Femur (tissue), 1 donor: ENCODE data around the gene TEX2.
"Not testable (repeated sequence)": the region's sequence is repeated elsewhere in the genome, so short reads cannot be mapped to it uniquely, and the experiment has no call there.

Source experiments
- DNase-seq: peaks from one replicate; pipeline ENCODE4 v3.0.0-alpha.2; 2017

Gene TEX2

DNA sequence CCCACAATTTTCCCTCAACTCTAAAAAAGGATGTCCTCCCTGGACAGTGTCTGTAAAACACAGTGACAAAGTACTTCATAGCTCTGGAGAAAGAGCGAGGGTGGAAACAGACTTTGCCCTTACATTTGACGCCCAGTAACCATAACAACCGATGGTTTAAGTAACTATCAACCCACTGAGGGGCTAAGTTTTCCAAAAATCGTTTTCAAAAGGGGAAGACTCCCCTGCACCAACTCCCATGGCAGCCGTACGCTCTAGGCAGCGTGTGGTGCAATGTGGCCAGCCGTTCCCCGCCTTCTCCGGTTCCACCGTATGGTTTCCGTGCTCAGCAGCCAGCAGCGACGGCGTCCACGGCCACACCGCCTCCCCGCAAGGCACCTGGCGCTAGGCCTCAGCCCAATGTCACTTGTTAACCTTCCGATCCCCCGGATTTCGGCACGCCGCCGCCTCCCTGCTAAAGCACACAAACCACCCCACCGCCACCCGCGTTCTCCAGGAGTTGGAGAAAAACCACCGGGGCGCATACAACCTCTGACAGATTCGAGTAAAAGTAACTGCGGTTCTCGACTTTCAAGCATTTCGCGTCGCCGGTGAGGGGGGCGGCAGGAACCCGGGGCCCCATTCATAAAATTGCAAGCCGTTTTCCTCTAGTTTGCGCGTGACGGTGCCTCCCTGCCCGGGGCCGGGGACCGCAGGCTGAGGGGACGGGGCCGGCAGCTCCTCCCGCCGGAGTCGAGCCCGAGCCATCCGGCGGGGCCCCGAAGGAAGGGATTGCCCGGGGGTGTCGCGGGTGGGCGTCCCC, 661 bp downstream of the TEX2 start:
- peak; percentile 69 for DNase-seq

DNA sequence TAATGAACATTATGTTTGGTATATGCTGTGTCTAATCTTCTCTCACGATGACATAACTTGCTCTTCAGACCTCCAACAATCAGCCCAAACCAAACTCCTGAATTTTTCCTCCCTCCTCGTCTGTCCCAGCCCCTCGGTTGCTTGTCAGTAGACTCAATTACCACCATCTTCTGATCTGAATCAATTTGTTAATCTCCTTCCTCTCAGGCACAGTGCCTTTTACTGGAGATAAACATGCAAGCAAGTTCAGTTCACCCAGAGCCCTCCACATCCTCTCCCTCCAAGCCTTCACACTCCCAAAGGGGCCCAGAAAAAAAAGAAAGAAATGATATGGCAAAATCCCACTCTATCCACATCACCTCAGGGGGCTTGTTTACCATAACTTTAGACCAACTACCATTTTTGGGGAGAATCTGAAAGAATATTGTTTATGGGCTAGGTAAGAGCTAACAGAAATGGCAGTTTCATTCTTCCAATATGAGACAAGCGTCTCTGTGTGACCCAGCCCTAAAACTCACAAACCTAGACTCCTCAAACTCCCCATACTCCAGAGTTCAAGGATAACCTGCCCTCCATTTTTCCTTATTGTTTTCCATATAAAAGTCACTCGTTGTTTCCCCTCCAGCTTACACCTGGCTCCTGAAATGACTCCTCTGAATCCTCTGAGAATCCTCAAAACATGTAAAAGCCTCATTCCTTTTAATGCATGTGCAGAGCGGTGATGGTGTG, 1.5 kb downstream of the TEX2 start:
- no peak for DNase-seq

DNA sequence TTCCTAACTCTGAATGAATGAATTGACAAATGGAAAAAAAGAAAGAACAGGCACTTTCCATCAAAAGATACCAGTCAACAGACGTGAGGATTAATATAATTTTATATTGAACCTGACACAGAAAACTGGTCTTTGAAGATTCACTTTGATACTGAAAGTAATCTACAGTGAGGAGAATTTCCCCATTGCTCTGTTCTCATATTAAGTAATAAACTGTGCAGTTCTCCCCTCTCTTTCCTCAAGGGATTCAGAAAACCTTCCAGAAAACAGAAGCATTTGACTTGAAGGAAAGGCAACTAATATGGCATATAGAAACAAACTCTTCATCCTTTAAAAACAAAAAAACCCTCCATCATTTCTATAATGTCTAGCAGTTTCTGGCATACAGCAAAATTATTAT, 2.2 kb downstream of the TEX2 start:
- no peak for DNase-seq

DNA sequence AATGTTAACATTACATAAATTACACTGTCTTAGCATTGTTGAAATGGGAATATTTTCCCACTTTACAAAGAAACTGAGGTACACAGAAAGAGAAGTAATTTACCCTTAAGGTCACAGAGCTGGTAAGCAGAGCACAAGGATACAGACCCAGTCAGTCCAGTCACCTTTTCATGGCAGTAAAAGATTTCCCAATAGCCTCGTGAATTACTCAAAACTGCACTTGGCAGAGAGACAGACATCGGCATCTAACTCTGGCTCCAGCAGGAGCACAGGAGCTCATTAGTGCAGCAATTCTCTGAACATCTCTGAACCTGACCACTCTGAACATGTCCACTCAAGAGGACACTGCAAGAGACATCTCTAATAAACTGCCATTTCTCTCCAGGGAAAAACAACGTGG, 3.1 kb downstream of the TEX2 start:
- DNase-seq = no peak

DNA sequence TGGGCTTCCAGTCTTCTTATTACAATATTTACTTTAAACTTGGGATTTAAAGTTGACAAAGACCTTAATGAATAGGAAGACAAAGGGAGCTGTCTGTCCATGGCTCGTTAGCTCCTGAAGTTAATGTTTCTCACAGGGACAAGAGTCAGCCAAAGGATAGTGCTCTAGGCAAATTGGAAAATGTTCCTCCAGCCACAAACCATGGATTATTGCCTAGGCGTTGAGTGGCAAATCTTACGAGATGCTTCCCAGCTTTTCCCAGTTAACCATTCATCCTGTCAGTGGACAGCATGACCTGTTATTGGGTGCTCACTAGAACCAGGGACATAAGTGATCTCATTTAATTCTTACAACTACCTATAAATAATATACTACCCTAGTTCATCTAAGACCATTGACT, 3.6 kb downstream of the TEX2 start:
- DNase-seq = no peak

DNA sequence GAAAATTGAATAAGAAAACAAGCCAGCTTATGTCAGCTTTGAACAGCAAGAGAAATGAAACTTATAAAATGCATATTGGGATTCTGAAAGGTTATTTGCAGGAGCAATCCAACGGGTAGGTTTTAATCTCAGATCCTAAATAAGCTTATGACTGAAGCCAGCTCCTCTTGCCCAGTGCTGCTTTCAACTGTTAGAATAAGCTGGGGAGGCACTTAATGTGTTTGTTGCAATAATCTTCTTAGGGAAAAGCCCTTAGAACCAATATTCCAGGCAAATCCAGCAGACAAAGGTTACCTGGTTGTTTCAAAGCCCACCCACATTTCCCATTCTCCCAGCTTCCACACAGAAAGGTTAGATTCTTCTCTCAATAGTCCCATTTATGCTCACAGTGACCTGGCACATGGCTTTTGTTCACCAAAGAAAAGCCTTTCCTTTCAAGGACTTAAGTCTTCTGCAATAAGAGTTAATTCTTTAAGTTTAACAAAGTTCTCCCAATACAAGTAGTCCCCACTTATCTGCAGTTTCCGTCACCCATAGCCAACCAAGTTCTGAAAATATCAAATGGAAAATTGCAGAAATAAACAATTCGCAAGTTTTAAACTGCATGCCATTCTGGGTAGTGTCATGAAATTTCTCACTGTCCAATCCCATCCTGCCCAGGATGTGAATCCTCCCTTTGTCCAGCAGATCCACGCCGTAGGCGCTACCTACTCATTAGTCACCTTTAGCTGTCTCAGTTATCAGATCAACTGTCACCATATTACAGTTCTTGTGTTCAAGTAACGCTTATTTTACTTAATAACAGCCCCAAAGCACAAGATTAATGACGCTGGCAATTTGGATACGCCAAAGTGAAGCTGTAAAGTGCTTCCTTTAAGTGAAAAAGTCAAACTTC, 5.9 kb downstream of the TEX2 start:
- no peak for DNase-seq

DNA sequence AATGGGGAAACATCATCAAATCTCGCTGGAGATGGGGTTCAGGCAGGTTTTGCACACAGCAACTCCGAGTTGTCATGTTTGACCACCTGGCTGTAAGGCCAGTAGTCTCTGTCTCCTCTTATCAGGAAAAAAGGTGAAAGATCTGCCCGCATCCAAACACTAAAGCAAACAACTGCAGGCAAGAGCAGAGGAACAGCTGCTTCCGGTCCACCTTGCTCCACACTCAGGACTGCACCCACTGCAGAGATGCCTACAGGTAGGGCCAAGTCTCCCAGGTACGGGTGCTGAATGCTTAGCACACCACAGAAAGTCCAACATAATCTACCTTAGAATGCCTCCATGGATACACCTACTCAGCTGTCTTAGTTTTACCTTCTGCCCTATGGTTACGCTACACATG, 7.3 kb downstream of the TEX2 start:
- no peak for DNase-seq

DNA sequence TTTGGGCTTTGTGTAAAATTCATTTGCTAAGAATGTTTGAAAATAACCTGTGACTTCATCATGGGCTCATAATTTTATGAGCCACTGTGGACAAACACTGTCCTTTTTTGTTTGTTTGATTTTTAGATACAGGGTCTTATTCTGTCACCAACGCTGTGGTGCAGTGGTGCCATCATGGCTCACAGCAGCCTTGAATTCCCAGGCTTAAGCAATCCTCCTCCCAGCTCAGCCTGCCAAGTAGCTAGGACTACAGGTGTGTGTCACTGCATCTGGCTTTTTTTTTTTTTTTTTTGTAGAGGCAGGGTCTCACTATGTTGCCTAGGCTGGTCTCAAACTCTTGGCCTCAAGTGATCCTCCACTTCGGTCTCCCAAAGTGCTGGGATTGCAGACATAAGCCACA, 8.3 kb downstream of the TEX2 start:
- no peak for DNase-seq

DNA sequence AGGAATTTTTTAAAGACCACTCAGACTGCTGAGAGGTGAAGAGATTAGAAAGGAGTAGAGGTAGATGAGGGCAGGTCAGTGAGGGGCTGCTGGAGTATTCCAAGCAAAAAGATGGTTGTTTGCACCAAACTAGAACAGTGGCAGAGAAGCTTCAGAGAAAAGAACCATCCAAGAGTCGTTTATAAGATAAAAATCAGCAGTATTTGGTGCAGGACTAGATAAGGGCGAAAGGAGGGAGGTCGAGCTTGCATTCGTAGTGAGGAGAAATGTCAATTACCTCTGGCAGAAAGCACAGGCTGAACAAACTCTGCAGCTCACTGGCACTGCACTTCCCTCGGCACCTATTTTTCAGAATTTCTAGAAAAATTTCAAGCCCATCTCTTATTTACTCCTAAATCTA, 9.6 kb downstream of the TEX2 start:
- DNase-seq = no peak

DNA sequence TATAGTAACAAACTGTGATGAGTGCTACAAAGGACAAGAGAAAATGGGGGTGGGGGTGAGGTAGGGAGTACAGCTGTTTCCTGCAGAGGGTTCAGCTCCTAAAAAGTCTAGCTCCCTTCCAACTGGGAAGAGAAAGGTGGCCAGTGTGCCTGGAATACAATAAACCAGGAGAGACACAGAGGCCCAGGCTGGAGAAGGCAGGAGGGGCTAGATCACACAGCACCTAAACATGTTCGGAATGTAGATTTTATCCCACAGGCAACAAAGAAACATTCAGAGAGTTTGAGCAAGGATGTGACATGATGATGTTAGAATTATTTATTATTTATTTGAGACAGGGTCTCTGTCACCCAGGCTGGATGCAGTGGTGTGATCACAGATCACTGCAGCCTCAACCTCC, 10.2 kb downstream of the TEX2 start:
- no peak for DNase-seq

DNA sequence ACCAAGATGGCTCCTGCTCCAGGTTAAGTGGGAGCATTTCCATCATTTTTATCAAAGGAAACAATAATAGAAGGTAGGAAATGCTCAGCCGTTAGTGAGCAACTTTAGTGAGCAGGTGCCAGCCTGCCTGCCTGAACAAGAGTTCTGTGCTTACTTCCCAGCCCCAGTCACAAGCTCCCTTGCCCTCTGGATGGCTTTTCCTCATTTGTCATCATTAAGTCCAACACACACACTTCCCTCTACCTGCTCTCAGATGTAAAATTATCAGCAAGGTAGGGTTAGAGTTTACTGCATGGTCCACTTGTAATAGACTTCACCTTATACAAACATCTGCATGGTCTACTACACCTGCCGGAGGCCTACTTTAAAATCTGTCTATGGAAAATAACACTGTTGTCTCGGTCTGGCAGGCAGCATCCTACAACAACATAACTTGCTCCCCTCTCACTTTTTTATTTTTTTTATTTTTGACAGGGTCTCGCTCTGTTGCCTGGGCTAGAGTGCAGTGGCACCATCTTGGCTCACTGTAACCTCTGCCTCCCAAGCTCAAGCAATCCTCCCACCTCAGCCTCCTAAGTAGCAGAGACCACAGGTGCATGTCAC, 12.7 kb downstream of the TEX2 start:
- no peak for DNase-seq

DNA sequence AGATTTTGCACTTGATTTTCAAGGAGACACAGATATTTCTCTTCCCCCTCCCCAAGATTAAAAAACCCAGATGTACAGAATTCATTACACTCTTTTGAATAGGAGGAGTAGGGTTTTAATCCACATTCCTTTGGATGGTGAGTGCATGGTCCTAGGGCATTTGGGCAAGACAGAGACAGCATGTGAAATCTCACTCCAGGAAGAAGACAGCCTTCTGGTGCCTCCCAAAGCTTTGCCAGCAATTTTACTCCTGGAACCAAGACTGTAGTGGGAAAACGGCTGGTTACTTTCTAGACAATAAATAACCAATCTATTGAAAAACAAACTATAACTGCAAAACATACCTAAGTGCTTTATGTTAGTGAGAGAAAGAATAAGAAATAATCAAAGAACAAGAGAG, 15.2 kb downstream of the TEX2 start:
- DNase-seq = no peak

DNA sequence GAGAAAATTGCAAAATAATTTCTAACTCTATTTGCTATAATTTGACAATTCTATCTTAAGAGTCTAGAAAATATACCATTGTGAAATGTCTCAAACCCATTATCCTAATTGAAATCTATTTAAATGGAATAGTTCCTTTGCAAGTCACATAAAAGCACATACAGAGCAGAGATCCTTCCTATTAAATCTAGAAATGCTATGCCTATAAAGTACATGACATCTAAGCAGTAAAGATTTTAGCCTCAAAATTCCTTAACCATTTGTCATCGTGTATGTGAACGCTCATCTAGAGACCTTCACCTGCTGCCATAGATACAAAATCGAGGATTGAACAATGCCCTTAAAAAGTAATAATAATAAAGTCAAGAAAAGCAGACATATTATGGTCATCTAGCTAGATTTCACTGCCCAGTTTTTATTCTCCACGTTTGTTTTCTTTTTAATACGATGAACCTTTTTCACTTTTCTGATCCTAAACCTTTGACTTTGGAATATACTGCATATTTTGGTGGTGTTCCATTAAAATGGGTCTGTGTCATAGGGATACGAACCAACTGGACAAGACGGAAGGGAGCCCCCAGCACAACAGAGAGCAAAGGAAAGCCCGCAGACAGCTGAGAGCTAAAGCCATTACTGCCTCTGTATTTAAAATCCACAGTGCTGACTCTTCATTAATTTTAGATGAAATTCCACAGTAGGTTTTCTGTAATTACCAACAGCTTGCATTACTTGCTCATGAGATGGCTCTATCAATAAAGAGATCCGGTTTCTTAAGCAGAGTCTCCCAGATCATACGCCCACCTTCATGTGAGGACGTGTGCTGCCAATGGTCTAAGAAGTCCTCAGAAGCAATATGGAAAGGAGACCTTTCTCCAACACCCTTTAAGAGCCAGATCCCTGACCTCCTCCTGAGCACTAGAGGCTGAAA, 17.6 kb downstream of the TEX2 start:
- no peak for DNase-seq

DNA sequence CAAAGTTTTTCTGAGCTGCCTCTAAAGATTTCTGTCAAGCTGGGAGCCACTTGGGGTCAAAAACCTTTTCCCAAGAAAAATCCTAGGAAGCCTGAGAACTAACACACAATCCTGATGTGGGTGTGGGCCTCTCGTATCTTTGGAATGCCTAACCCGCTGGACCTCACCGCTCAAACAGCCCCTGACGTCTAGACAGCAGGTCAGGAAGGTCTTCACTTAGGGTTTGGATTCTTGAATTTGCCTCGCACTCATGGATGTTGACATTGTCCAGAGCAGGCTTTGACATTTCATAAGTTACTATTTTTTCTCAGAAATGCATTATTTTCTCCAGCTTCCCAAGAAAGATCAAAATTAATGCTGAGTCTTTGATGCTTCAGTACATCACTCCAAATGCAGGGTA, 18.9 kb downstream of the TEX2 start:
- DNase-seq = no peak

DNA sequence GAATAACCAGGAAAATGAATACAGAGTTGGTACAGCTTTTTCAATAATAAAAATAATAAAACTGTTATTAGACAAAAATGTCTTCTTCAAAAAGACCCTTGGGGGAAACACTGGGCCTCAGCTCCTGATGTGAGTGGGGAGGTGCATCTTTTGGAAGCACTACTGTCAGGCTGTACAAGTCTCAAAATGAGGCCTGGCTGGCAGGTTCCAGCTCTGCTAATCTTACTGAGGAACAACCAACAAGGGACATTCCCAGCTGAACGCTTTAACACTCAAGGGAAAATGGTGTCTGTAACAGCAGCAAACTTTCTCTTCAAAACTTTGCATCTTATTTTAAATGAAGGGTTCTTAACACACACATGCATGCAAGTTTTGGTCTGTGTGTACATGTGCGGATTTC, 19.7 kb downstream of the TEX2 start:
- no peak for DNase-seq

DNA sequence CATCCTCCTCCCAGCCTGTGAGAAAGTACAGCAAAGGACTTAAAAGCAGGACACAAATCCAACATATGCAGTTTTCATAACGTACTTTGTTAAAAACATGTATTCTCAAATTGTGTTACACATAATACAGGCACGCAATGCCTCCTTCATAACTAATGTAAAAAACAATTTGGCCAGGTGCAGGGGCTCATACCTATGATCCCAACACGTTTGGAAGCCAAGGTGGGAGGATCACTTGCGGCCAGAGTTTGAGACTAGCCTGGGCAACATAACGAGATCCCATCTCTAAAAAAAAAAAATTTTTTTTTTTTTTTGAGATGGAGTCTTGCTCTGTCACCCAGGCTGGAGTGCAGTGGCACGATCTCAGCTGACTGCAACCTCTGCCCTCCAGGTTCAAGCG, 20.4 kb downstream of the TEX2 start:
- DNase-seq = no peak

DNA sequence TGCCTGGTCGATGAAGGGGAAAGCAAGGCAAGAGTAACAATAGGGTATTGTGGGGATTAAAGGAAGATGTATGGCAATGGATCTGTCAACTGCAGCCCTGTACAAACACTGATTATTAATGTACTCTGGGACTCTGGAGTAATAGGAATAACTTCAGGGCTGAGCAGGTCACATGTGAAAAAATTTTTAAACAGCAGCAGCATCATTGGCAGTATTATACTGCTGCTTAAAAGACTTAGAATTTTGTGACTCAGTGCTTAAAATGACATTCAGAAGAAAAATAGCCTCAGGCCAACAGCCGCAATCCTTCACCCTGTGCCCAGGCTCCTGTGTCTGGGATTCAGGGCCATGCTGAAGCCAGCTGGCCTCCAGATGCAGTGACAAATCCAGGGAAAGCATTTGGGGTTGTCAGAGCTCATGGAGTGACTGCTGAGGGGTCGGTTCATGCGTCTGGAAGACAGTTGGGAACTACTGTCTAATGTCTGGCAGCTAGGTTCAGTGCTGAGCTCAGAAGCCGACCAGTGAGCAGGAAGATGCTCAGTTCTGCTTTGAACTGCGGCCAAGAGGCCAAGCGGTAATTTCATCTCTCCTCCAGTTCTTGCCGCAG, 22.2 kb downstream of the TEX2 start:
- peak; percentile 76 for DNase-seq

DNA sequence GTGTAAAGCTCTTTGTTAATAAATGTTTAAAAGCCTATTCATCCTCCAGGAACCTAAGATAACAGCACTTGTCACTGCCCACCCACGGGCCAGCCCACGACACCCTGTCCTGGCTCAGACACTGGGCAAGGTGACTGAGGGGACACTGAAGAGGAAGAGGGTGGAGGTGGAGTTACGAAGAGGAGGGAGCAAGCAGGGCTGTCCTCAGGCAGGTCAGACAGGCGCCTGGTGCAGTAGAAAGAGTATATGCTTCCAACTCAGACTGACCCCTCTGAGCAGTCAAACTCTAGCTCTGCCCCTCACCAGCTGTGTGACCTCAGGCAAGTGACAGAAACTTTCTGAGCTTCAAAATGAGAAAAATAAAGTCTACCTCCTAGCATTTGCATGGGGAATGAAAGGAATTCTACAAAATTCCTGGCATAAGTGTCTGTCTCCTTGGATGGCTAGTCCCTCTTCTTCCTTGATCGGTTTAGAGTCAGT, 22.8 kb downstream of the TEX2 start:
- DNase-seq = no peak

DNA sequence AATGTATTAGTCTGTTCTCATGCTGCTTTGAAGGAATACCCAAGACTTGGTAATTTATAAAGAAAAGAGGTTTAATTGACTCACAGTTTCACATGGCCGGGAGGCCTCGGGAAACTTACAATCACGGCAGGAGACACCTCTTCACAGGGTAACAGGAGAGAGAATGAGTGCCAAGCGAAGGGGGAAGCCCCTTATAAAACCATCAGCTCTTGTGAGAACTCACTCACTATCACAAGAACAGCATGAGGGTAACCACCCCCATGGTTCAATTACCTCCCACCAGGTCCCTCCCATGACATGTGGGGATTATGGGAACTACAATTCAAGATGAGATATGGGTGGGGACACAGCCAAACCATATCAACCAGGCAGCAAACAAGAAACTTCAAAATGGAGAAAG, 24.6 kb downstream of the TEX2 start:
- not testable (repeated sequence) for DNase-seq

DNA sequence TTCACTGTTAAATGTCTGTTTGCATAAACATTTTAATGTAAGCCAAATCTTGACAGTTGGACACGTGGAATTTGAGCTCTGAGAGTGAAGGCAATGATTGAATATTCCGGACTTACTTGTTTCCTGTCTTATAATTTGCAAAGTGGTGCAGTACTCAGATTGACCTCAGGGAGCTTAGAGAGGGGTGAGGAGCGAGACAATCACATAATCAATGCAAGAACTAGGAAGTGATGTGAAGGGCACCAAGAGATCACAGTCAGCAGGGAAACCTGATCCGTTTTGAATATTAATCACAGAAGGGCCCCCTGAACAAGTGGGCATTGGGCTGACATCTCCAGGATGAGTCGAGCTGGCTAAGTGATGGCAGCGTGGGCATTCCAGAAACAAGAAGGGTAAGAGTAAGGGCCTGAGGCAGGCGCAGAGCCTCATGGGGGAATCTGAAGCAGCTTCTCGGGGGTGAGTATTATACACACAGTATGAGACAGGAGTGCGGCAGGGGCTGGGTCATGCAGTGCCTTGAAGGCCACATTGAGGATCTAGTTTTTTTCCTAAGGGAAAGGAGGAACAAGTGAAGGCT, 26.1 kb downstream of the TEX2 start:
- no peak for DNase-seq

DNA sequence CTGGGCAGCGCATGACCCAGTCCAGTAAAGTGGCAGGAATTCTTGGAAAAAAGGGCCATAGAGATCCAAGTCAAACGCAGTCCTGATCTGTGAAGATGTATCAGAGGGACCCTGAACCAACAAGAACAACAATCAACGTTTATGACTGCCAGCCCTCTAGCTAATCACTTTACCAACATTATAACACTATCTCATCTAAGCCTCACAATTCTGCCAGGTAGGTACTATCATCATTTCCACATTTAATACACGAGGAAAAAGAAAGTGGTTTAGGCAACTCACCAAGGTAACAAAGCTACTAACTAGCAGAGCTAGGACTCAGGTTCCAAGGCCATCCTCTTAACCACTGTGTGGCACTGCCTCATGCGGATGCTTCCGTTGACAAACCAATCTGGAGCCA, 28.1 kb downstream of the TEX2 start:
- no peak for DNase-seq
